K562 treated with DMSO at 1 percent for 24 hours (cell line): Measurements from ENCODE around the gene TRIB2. TPM values are rescaled to one million over a fixed set of nuclear protein-coding genes. Genes with fewer than 3 reads are reported as not detected.

Experiments
- total RNA-seq: library from RNA; unstranded; fragments of 300-600 nt; gene quantifications from 2 replicates; pipeline ENCODE4 v1.2.3, GENCODE V29; 2022; ENCODE audit warnings: low read depth; ENCODE audit not compliant: insufficient read depth

The TRIB2 gene
- total RNA-seq, result 25.0 and 33.1 TPM in 2 replicates

DNA sequence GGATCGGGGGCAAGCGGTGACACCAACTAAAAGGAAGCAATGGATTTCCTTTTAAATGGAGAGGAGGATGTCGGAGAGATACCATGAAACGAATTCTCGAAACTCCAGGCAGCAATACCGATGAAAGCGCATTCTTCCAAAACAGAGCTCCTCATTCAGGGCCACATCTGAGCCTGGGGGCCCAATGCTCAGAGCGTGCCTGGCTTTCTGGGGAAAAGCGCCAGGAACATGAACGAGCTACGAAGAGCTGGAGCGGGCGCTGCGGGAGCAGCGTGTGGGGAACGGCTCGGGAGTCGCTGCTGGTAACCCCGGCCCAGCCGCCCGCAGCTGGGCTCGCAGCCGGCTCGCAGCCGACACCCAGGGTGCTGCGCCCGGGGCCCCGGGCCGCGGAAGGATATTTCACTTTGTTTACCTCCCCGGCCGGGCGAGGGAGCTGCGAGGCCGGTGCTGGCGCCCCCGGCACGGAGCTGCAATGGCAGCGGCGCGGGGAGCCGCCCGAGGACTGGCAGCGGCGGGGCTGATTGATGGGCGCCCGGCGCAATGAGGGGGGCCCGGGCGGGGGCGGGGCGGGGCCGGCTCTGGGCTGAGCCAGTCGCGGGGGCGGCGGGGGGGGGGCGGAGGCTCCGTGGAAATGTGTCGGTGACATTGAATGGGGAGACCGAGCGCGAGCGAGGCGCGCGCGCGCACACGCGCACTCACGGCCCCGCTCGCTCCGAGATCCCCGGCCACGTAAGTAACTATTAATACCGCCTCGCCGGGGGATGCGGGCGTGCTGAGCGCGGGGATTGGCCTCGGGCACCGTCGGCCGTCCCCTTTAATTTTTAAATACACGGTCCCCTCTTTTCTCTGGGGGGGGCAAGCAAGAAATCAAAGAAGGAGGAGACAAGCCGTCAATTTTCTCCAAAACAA is at the start of gene TRIB2:
Gene TRIB2 (plus strand): TSS at position 655 of the 909 bp plus-strand sequence. CDS start 1,372 bp downstream, outside the sequence.

